Right renal pelvis (tissue), 4 donors: Measurements from ENCODE around the gene BRSK1. TPM values are rescaled to one million over a fixed set of nuclear protein-coding genes. Genes with fewer than 3 reads are reported as not detected.

Source experiments
- DNase-seq, 4 donors: peaks; one replicate each; pipeline ENCODE4 v3.0.0-alpha.2; 2013; ENCODE audit warnings: low read depth in 4 of 4, low spot score in 3 of 4, missing footprints in 1 of 4
- polyA plus RNA-seq, 4 donors: library from polyadenylated mRNA; unstranded; fragments of 120-200 nt; gene quantifications; one replicate each; pipeline ENCODE4 v1.2.1, GENCODE V29; 2013; ENCODE audit not compliant: insufficient read length in 4 of 4

The BRSK1 gene
- polyA plus RNA-seq, 4 donors: 14.1 to 16.7 (median 16.2) TPM

- DNase-seq: no peak
Measured at GRCh38 chr19:55347442-55348009, 63.7 kb downstream of the BRSK1 start.

DNA sequence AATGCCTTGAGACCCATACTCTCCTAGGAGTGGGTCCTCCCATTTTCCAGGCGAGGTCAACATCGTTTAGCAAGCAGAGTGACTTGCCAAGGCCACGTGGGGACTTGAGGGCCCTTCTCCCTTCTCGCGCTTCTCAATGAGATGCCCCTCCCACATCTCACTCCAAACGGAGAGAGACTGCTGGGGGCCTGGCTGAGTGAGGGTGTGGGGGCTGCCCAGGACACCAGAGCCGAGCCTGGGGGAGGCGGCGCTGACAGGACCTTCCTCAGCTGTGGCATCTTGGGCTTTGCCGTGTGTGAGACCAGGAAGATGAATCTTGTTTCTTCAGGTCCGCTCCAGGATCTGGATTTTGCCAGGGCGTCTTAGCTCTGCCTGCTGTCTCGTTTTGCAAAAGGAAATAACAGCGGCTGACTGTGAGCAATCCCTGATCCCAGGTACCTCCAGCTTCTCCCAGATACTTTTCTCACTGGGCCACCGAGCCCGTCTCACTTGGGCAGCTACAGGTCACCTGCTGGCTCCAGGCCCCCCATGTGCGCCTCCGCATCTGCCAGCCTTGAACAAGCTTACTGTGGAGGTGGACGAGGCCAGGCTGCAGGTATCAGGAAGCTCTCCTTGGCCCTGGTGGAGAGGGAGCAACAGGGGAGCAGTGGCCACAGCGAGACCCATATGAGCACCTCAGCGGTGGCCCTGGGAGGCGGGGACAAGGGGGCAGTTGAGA, 64.7 kb downstream of the BRSK1 start:
- DNase-seq: no peak

DNA sequence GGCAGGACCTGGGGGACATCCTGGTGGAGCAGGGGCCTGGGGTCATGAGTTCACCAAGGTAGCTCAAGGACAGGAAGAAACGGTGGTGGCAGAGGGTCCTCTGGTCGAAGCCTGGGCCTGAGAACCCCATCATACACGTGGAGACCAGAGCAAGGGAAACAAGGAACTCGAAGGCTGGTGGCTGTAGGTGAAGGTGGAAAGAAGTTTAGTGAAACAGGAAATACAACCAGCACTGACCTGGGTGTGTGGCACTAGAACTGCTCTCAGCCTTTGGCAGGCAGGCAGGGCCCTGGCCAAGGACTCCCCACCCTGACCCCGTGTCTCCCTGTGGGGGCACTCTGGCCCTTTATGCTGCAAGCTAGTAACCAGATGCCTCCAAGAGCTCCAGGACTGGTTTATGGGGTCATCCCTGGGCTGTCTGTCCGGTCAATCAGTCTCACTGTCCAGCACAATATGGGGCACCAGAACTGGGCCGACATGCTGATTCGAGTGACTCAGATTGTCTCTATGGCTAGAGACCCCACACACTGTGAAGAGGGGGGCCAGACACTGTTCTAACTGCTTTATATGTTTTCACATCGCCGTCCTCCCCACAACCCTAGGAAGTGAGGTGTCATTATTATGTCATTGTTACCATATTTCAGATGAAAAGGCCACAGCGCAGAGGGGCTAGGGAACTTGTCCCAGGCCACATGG, 67.0 kb downstream of the BRSK1 start:
- DNase-seq: no peak

GRCh38 chr19:55352040-55352439, 68.2 kb downstream of the BRSK1 start:
- DNase-seq: no peak

DNA sequence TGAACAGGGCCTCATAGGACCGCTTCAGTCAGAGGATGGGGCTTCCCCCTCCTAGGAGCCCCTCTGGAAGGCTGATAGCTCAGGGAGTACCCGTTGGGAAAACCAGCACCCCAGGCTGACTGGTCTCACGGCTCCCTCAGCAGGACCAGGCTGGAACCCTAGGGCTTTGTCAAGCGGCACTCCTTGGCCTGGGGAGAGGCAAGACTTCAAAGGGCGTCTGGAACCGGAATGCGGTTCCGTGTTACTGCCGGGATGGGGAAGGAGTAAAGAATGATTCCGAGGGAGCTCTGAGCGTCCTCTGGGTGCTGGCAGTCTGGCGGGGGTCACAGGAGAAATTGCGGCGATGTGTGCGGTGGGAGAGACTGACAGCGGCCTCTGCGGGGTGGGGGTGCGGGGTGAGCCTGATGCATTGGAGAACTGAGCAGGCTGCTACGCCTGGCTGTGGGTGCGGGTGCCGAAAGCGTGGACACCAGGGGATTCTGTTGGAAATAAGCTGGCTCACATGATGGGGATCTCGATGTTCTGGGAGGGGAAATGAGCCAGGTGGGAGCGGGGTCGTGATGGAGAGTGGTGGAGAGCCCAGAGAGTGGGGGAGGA, 68.8 kb downstream of the BRSK1 start:
- no peak for DNase-seq

- DNase-seq: no peak
Measured at GRCh38 chr19:55353356-55353802, 69.6 kb downstream of the BRSK1 start.

DNA sequence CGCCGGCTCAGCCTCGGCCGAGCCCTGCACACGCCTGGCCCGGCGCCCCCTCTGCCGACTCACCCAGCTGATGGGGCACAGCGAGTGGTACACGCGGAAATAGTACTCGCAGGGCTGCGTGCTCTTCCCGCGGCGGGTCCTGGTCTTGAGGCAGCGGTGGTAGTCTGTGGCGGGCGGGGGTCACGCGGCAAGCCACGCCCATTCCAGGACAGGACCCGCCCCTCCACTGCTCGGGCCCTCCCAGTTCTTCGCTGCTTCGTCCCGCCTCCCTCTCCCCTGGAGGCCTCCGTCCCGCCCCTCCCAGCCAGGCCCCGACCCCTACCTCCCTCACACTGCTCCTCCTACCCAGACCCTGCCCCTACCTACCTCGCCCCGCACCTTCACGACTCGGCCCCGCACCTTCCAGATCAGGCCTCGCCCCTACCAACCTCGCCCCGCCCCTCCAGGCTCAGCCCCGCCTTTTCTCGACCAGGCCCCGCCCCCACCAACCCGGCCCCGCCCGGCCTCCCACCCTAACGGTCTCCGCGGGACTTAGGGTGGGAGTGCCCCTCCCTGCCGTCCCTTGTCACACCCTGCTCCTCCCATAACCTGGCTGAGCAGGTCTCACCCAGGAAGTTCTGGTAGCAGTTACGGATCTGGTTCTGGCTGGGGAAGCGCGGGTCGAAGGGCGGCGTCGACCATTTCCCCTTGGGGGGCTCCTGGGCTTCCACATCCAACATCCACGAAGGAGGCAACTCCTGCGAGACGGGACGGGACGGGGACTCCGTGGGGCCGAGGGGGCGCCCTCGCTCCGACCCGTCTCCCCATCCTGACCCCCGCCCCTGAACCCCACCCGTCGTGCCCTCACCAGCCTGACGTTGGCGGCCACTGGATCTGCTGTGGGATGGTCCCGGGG, 70.3 kb downstream of the BRSK1 start:
- DNase-seq: no peak

GRCh38 chr19:55354698-55355212, 71.0 kb downstream of the BRSK1 start, which contains the start of gene COX6B2:
Gene COX6B2 (minus strand): TSS chr19:55354719. CDS start chr19:55354521, 198 bp downstream.
- DNase-seq: no peak

DNA sequence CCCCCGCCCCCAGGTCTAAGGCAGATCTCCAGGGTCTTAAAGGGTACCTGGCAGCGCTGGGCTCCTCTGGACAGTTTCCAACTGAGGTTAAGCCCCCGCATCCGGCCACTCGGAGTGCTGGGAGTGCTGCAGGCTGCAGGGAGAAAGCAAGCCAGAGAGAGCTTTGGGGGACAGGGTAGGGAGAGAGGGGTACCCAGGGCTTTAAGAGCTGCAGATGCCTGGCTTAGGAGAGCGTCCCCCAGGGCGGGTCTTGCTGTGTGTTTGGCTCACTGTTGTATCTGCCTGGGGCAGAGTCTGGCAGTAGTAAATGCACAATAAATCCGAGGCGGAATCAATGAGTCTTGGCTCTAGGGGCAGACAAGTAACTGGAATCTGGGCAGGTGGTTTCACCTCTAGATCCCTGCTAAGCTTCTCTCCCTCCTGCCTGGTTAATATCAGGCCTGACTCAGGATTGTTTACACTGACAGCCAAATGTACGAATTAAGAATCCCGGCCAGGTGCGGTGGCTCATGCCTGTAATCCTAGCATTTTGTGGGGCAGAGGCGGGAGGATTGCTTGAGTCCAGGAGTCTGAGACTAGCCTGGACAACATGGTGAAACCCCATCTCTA, 71.5 kb downstream of the BRSK1 start:
- no peak for DNase-seq

DNA sequence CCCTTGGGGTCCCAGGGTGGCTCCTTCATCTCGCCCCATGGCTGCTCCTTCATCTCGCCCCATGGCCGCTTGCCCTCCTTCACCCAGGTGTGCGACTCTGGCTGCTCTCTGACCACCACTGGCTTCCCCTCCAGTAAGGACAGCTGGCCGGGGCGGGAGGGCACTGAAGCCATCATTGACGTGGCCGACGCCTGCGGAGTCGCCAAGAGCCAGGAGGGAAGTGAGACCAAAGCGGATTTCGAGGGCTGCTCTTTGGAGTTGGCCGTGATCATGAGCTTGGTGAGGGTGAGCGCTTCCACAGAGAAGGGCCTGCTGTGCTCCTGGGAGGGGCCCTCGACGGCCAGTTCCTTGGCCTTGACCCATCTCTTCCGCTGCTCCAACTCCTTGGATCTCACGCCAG, 74.7 kb downstream of the BRSK1 start:
- DNase-seq: no peak

- no peak for DNase-seq
Measured at GRCh38 chr19:55358943-55359908, 75.4 kb downstream of the BRSK1 start.

DNA sequence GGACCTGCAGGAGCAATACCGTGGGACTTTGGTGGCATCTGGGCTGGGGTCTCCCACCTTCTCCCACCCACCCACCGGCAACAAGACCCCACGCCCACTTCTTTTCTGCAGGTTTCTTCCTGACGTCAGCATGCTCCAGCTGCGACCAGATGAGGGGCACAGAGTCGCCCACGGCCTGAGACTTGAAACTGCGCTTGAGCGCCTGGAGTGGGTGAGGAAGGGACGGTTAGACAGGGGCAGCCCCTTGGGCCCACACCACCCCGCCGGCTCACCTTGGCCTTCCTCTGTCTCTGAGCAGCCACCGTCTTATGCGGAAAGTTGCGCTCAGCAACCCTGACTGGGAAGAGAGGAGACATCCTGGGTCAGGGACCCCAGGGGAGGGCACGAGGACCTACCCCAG, 77.1 kb downstream of the BRSK1 start:
- no peak for DNase-seq

Other genes starting within 250 kb of the BRSK1 start
- gene GP6, start 245.7 kb upstream of the BRSK1 start, polyA plus RNA-seq: 1 to 10 TPM in 1 of 4 donors, under 1 TPM in 3; 0.35 to 1.2 (median 0.50) TPM
- 10 to 100 TPM; 14.6 to 19.8 (median 17.8) TPM for gene RDH13, start 220.8 kb upstream of the BRSK1 start, polyA plus RNA-seq
- gene EPS8L1, start 208.1 kb upstream of the BRSK1 start, polyA plus RNA-seq: 10 to 100 TPM; 45.5 to 62.7 (median 55.4) TPM
- gene PPP1R12C, start 166.4 kb upstream of the BRSK1 start, polyA plus RNA-seq: 100 to 1,000 TPM in 1 of 4 donors, 10 to 100 TPM in 3; 67.6 to 103 (median 74.7) TPM
- gene TNNT1, start 134.8 kb upstream of the BRSK1 start, polyA plus RNA-seq: 1 to 10 TPM; 2.9 to 6.0 (median 4.4) TPM
- 1 to 10 TPM; 3.1 to 5.3 (median 3.9) TPM for gene TNNI3, start 126.3 kb upstream of the BRSK1 start, polyA plus RNA-seq
- 10 to 100 TPM in 1 of 4 donors, 1 to 10 TPM in 3; 8.1 to 10.9 (median 8.3) TPM for gene DNAAF3, start 117.4 kb upstream of the BRSK1 start, polyA plus RNA-seq
- gene SYT5, start 103.7 kb upstream of the BRSK1 start, polyA plus RNA-seq: under 1 TPM; 0.13 to 0.56 (median 0.29) TPM
- gene PTPRH, start 74.5 kb upstream of the BRSK1 start, polyA plus RNA-seq: under 1 TPM in 3 of 4 donors, not detected in 1; 0.10 to 0.49 (median 0.27) TPM
- gene TMEM86B, start 55.2 kb upstream of the BRSK1 start, polyA plus RNA-seq: 1 to 10 TPM; 2.9 to 4.5 (median 3.9) TPM
- gene PPP6R1, start 25.0 kb upstream of the BRSK1 start, polyA plus RNA-seq: 10 to 100 TPM; 38.9 to 50.9 (median 44.2) TPM
- gene HSPBP1, start 3.9 kb upstream of the BRSK1 start, polyA plus RNA-seq: 10 to 100 TPM; 25.7 to 47.7 (median 29.7) TPM
- gene TMEM150B, start 41.3 kb downstream of the BRSK1 start, polyA plus RNA-seq: 1 to 10 TPM in 3 of 4 donors, under 1 TPM in 1; 0.72 to 1.6 (median 1.4) TPM
- 10 to 100 TPM; 14.0 to 25.5 (median 16.9) TPM for gene KMT5C, start 55.9 kb downstream of the BRSK1 start, polyA plus RNA-seq
- 1 to 10 TPM in 1 of 4 donors, under 1 TPM in 3; 0.45 to 1.5 (median 0.72) TPM for gene COX6B2, start 70.7 kb downstream of the BRSK1 start, polyA plus RNA-seq
- gene GARIN5B, start 79.3 kb downstream of the BRSK1 start, polyA plus RNA-seq: under 1 TPM; 0.10 to 0.25 (median 0.16) TPM
- gene IL11, start 86.5 kb downstream of the BRSK1 start, polyA plus RNA-seq: 1 to 10 TPM; 1.0 to 1.8 (median 1.5) TPM
- gene TMEM190, start 92.8 kb downstream of the BRSK1 start, polyA plus RNA-seq: under 1 TPM in 2 of 4 donors, not detected in 2; 0.47 to 0.56 TPM
- gene TMEM238, start 100.3 kb downstream of the BRSK1 start, polyA plus RNA-seq: 1 to 10 TPM in 1 of 4 donors, under 1 TPM in 3; 0.22 to 1.6 (median 0.62) TPM
- 1,000 to 10,000 TPM in 1 of 4 donors, 100 to 1,000 TPM in 3; 895 to 1,455 (median 919) TPM for gene RPL28, start 101.9 kb downstream of the BRSK1 start, polyA plus RNA-seq
- 10 to 100 TPM; 42.6 to 69.0 (median 48.9) TPM for gene UBE2S, start 123.8 kb downstream of the BRSK1 start, polyA plus RNA-seq
- gene SHISA7, start 159.3 kb downstream of the BRSK1 start, polyA plus RNA-seq: under 1 TPM; 0.10 to 0.14 (median 0.13) TPM
- gene ISOC2, start 177.6 kb downstream of the BRSK1 start, polyA plus RNA-seq: 10 to 100 TPM; 35.2 to 54.6 (median 38.7) TPM
- not detected for gene C19orf85, start 180.8 kb downstream of the BRSK1 start, polyA plus RNA-seq
- gene ZNF628, start 192.6 kb downstream of the BRSK1 start, polyA plus RNA-seq: 1 to 10 TPM; 3.2 to 5.4 (median 3.6) TPM
- gene NAT14, start 201.2 kb downstream of the BRSK1 start, polyA plus RNA-seq: 10 to 100 TPM; 43.6 to 68.7 (median 51.3) TPM
- 1 to 10 TPM; 1.6 to 2.9 (median 2.3) TPM for gene SSC5D, start 204.4 kb downstream of the BRSK1 start, polyA plus RNA-seq